OCI-LY3 (cell line): ENCODE data around the gene LTV1.

ENCODE experiments used
- H2AFZ ChIP-seq: fragments of 200-600, 300-600 bp; shearing (Covaris generic); 2 replicates; pipeline ENCODE4 v1.6.0; 2014; ENCODE audit warnings: antibody characterized with exemption, low read depth, low read length
- H3K27ac ChIP-seq: fragments of 200-600, 300-600 bp; sonication (generic); 2 replicates; pipeline ENCODE4 v1.5.1; 2014; ENCODE audit warnings: mild to moderate bottlenecking, low read length, moderate library complexity, mixed read lengths
- H3K27me3 ChIP-seq: fragments of 200-600, 300-600 bp; sonication (generic); 2 replicates; pipeline ENCODE4 v1.6.1; 2014; ENCODE audit warnings: low read depth, low read length, mixed read lengths
- H3K36me3 ChIP-seq: fragments of 200-600, 300-600 bp; sonication (generic); replicated peaks from 2 replicates; pipeline ENCODE3; 2014; ENCODE audit warnings: low read depth, low read length, mixed read lengths
- H3K4me1 ChIP-seq: fragments of 300-600, 200-600 bp; sonication (generic); 2 replicates; pipeline ENCODE4 v1.6.1; 2014; ENCODE audit warnings: low read length, mixed read lengths
- H3K4me2 ChIP-seq: fragments of 200-600, 300-600 bp; sonication (generic); 2 replicates; pipeline ENCODE4 v1.6.1; 2014; ENCODE audit warnings: low read length, mixed read lengths
- H3K4me3 ChIP-seq: fragments of 300-600, 200-600 bp; sonication (generic); 2 replicates; pipeline ENCODE4 v1.5.1; 2014; ENCODE audit warnings: antibody characterized with exemption, mild to moderate bottlenecking, low read length, moderate library complexity
- H3K79me2 ChIP-seq: fragments of 300-600, 200-600 bp; shearing (Covaris generic); 2 replicates; pipeline ENCODE4 v1.6.1; 2014; ENCODE audit warnings: mild to moderate bottlenecking, low read length, mixed read lengths
- H3K9ac ChIP-seq: fragments of 300-600, 200-600 bp; shearing (Covaris generic); 2 replicates; pipeline ENCODE4 v1.6.0; 2014; ENCODE audit warnings: mild to moderate bottlenecking, low read length, moderate library complexity
- H3K9me3 ChIP-seq: fragments of 200-600, 300-600 bp; shearing (Covaris generic); 2 replicates; pipeline ENCODE4 v1.6.1; 2014; ENCODE audit warnings: low read length, mixed read lengths; ENCODE audit not compliant: insufficient read depth
- H4K20me1 ChIP-seq: fragments of 200-600, 300-600 bp; sonication (generic); 2 replicates; pipeline ENCODE4 v1.6.1; 2016; ENCODE audit warnings: low read length, mixed read lengths; ENCODE audit not compliant: insufficient read depth
- EZH2phosphoT487 ChIP-seq: fragments of 200-600 bp; shearing (Covaris generic); IDR thresholded peaks from 2 replicates; pipeline ENCODE4 v1.6.1; 2018; ENCODE audit warnings: antibody characterized with exemption, mixed run types, low read depth
- TF ChIP-seq, protein P1 (sequence below): fragments of 200-600, 300-600 bp; sonication (generic); IDR thresholded peaks from 2 replicates; pipeline ENCODE4 v1.5.1; 2014; ENCODE audit warnings: antibody characterized with exemption, low read length, low read depth

Gene LTV1

DNA sequence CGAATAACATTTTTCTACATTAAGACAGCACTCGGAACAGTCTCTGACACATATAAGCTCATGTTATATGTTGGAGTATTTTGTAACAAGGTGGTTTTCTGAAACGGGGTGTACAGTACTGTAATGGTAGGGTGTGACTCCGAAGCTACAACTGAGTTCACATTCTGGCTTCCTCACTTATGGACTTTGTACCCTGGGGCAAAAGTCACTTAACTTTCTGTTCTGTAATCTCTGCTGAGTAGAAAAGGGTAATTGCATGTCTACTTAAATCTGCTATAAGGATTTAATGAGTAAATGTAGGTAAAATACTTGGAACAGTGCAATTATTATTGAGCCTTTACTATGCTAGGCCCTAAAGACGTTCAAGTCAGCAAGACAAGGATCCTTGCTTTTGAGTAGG lies 4.7 kb upstream of the LTV1 start:
- Histone ChIP-seq H3K9ac (no peak overlapping the region), H3K36me3 (no peaks in the 10 kb centered on the region), H2AFZ (no peak overlapping the region), H3K4me2 (no peak overlapping the region), H3K9me3 (no peaks in the 10 kb centered on the region), H4K20me1 (no peaks in the 10 kb centered on the region), H3K4me3 (no peak overlapping the region), H3K79me2 (peaks cover 3% of the 10 kb centered on the region), H3K27ac (no peak overlapping the region), H3K4me1 (peaks cover 4% of the 10 kb centered on the region; the same call in 1 of the 2 replicates), H3K27me3 (no peaks in the 10 kb centered on the region)
- no peak for TF ChIP-seq EZH2phosphoT487
- TF ChIP-seq, protein P1, sequence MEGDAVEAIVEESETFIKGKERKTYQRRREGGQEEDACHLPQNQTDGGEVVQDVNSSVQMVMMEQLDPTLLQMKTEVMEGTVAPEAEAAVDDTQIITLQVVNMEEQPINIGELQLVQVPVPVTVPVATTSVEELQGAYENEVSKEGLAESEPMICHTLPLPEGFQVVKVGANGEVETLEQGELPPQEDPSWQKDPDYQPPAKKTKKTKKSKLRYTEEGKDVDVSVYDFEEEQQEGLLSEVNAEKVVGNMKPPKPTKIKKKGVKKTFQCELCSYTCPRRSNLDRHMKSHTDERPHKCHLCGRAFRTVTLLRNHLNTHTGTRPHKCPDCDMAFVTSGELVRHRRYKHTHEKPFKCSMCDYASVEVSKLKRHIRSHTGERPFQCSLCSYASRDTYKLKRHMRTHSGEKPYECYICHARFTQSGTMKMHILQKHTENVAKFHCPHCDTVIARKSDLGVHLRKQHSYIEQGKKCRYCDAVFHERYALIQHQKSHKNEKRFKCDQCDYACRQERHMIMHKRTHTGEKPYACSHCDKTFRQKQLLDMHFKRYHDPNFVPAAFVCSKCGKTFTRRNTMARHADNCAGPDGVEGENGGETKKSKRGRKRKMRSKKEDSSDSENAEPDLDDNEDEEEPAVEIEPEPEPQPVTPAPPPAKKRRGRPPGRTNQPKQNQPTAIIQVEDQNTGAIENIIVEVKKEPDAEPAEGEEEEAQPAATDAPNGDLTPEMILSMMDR, result no peak

DNA sequence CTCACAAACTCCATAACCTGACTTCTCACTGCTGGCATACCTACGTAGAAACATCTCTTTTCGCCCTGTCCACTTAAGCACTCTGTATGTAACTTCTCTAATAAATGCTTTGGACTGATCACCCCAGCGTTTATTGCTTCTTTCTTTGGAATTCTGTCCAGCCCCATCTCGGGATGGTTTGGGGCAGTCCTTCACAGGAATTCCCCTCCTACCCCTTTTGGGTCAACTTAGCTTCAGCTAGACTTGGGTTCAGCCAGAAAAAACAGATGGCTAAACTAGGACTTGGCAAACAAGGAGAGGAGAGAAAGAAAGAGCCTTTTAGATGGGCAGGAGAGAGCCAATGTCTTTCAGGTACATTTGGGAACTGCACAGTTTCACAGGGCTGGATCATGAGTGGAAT lies 3.9 kb upstream of the LTV1 start:
- Histone ChIP-seq H3K4me1 (peaks cover 5% of the 10 kb centered on the region), H3K4me3 (no peak overlapping the region), H2AFZ (no peak overlapping the region), H3K27ac (no peak overlapping the region), H3K4me2 (no peak overlapping the region), H3K79me2 (peaks cover 11% of the 10 kb centered on the region), H4K20me1 (no peaks in the 10 kb centered on the region), H3K9ac (no peak overlapping the region), H3K9me3 (no peaks in the 10 kb centered on the region), H3K36me3 (no peaks in the 10 kb centered on the region), H3K27me3 (no peaks in the 10 kb centered on the region)
- TF ChIP-seq EZH2phosphoT487, result no peak
- TF ChIP-seq, protein P1, result no peak

DNA sequence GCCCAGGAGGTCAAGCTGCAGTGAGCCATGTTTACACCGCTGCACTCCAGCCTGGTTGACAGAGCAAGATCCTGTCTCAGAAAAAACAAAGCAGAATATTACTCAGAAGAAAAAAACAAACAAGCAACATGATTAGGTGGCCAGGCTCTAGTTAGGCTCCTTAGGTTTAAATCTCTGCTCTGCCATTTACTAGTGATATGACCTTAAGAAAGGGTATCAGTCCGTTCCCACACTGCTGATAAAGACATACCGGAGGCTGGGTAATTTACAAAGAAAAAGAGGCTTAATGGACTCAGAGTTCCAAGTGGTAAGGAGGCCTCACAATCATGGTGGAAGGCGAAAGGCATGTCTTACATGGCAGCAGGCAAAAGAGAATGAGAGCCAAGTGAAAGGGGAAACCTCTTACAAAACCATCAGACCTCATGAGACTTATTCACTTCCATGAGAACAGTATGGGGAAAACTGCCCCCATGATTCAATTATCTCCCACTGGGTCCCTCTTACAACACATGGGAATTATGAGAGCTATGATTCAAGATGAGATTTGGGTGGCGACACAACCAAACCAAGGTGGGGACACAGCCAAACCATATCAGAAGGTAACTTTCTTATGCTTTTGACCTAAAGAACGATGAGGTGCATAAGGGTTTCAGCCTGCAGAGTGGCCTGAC lies 2.4 kb upstream of the LTV1 start:
- Histone ChIP-seq H3K27ac (no peak overlapping the region), H3K4me2 (no peak overlapping the region), H2AFZ (no peak overlapping the region), H3K4me3 (no peak overlapping the region), H3K79me2 (peaks cover 26% of the 10 kb centered on the region), H3K4me1 (peaks cover 11% of the 10 kb centered on the region), H4K20me1 (no peaks in the 10 kb centered on the region), H3K27me3 (no peaks in the 10 kb centered on the region), H3K9ac (no peak overlapping the region), H3K9me3 (no peaks in the 10 kb centered on the region), H3K36me3 (peaks cover 10% of the 10 kb centered on the region)
- TF ChIP-seq, protein P1, result no peak
- TF ChIP-seq EZH2phosphoT487, result no peak

DNA sequence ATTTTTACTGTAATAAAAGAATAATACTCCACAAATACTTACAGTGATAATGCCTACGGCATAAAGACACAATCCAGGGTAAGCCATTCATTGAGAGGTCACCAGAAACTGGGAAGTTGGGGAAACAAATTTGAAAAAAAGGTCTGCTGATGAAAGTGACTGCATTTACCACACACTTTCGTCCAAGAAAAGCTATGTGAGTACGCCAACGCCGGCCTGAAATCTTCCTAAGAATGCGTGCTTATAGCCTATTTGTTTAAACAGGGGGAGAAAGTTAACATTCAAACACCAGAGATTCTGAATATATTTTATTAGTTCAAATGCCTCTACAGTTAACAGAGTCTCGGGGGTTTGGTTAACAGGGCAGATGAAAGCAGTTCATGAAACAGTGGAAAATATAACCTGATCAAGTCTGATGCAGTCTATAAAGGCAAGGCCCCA lies 657 bp upstream of the LTV1 start:
- H3K9me3 ChIP-seq, result no peaks in the 10 kb centered on the region
- H3K36me3 ChIP-seq, result peaks cover 25% of the 10 kb centered on the region
- H4K20me1 ChIP-seq, result no peaks in the 10 kb centered on the region
- peak overlapping the region; percentile 95 for H3K4me3 ChIP-seq
- TF ChIP-seq EZH2phosphoT487, result no peak
- TF ChIP-seq, protein P1, result no peak
- no peaks in the 10 kb centered on the region for H3K27me3 ChIP-seq
- peak overlapping the region; percentile 97 for H2AFZ ChIP-seq
- H3K27ac ChIP-seq, result peak overlapping the region; percentile 63
- peak overlapping the region; percentile 92 for H3K9ac ChIP-seq
- H3K79me2 ChIP-seq, result peaks cover 43% of the 10 kb centered on the region
- H3K4me2 ChIP-seq, result peak overlapping the region; percentile 96
- H3K4me1 ChIP-seq, result peaks cover 11% of the 10 kb centered on the region
